Non-pigmented ciliary epithelial cell (primary cell): ENCODE results near the gene CCDC187.
"Not testable (repeated sequence)": the region's sequence is repeated elsewhere in the genome, so short reads cannot be mapped to it uniquely, and the experiment has no call there.

Source experiments
- DNase-seq: peaks from one replicate; pipeline ENCODE4 v3.0.0-alpha.2; 2010; ENCODE audit warnings: low read depth

CCDC187 gene

DNA sequence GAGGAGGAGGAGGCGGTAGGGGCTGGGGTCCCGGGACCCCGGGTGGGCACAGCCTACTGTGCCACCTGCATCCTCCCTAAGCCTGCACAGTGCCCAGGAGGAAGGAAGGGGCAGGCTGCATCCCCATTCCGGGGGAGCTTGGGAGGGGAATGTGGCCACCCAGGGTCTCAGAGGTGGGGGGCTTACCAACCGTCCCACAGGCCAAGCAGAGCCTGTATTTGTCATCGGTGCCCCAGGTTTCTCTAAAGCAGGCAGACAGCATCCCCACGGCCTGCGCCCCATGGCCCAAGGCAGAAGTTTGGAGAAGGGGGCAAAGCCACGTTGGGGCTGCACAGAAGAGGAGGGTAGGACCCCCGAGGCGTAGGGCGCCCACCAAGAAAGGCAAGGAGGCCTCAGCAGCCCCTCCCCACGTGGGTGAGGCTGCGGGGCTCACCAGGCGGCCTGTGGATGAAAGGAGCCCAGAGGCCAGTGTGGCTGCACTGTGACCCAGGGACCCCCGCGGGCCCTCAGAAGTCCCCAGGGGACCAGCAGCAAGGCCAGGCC is 22.9 kb upstream of the CCDC187 start:
- no peak for DNase-seq

DNA sequence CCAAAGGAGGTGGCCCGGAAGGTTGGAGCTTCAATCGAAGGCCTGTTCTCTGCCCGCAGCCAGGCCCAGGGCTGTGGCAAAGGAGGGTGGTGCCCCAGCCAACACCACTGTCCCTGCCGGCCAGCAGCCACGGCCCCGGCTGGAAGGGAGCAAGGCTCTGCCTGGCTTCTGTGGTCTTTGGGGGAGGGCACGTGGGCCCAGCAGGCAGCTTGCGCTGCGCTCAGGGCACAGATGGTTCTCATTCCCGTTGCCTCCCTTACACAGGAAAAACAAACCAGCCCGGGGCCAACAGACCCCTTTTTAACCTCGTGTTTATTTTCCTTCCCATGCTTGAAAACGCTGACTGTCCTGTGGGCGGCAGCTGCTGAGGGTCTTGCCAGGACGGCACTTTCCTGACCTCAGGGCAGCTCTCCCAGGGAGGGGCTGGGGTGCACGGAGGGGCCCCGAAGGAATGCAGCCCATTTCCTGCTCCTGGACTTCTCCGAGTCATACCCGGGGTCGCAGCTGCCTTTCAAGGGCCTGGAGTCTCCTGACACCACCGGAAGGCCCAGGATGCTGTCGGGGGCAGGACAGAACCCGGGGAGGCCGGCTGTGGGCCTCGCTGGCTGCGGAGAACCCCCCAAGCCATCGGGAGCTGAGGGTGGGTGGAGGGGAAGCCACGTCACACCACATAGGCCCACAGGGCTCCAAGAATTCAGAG is 22.3 kb upstream of the CCDC187 start:
- no peak for DNase-seq

DNA sequence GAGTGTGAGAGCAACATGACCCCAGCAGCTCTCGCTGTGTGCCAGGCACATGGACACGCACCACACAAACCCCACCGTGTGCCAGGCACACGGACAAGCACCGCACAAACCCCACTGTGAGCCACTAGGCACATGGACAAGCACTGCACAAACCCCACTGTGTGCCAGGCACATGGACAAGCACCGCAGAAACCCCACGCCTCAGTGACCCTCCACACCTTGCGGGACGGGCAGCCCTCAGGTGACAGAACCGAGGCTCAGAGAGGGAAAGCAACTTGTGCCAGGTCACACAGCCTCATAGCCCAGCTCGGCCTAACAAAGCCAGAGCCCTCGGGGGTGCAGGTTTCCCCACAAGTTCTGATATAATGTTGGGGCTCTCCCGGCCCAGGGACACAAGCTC is 21.5 kb upstream of the CCDC187 start:
- DNase-seq: no peak

DNA sequence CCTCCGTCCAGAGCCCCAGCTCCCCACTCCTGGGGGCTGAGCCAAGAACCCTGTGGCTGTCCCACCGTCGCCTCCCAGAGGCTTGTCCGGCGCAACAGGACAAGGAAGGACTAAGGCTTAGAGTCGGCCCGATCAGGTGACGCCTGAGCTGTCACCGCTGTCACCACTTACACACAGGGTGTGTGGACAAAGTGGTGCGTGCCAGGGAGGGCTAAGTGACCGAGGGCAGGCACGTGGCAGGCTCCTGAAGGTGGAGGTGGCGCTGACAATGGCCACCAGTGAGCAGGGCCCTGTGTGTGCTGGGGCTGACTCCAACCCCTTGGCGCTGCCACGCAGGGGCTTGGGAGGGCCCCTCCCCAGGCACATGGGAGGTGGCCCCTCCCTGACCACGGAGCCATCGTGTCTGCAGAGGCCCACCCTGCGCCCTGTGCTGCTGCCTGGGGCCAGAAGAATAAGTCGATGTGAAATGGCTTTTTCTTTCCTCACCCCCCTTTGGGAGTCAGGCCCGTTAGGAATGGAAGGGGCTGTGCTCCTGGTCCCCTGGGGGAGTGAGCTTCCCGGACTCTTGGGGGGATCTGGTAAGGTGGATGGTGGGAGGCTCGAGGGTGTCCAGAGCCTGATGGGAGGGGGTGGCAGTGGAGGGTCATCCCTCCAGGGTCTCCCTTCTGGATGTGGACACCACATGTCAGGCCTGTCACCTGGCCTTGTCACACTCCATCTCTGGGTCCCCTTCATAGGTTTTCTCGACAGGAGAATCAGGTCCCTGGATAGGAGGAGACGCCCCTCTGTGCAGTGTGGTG is 20.8 kb upstream of the CCDC187 start:
- no peak for DNase-seq

DNA sequence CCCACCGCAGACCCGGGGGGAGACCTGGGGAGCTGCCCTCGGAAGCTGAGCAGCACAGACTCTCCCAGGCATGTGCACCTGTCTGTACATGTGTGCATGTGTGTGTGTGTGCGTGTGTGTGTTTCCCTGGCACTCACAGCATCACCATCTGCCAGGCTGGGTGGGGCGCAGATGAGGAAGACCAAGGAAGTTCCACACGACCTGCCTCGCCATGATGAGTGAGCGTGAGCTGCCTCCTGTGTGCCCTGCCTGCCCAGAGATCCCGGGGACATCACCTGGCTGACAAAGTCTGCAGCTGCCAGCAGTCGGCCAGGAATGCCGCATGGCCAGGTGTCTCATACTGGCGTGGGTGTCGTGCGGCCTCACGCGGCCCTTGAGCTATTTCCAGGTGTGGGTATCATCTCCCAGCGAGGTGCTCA is 19.5 kb upstream of the CCDC187 start:
- no peak for DNase-seq

DNA sequence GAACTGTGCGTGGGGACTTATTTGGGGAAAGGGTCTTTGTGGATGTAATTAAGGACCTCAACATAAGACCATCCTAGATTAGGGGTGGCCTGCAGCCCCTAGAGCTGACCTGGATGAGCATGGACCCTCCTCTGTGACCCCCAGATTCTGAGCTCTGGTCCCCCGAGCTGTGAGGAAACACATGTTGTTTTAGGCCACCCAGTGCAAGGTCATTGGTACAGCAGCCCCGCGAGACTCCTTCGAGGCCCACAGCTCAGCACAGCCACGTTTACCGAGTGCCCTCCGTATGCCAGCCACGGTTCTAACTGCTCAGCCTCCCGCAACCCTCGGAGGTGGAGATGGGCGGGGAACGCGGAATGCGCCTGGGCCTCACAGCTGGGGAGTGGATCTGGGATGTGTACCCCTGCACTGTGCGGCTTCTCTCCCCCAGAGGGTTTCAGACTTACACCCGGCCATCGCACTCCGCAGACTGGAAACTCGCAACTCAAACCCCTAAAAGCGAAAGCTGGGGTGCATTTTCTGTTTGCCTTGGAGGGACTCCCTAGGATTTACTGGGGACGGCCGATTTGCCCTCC is 18.9 kb upstream of the CCDC187 start:
- DNase-seq: no peak

DNA sequence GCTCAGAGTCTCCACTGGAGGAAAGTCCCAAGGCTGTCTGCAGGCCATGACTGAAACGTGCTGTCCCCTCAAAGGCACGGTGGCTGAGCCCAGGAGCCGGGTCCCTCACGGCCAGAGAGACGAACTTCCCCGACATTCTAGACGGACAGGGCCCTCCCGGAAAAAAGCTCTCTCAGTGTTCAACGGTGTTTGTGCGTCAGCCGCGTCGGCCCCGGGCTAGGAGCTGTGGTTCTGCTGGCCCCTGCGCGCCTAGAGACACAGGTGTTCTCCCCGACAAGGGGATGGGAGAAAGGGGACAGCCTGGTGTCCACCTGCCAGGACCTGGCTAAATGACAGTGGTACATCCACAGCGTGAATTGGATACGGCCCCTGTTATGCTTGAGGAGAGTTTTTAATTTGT is 17.7 kb upstream of the CCDC187 start:
- DNase-seq: no peak

DNA sequence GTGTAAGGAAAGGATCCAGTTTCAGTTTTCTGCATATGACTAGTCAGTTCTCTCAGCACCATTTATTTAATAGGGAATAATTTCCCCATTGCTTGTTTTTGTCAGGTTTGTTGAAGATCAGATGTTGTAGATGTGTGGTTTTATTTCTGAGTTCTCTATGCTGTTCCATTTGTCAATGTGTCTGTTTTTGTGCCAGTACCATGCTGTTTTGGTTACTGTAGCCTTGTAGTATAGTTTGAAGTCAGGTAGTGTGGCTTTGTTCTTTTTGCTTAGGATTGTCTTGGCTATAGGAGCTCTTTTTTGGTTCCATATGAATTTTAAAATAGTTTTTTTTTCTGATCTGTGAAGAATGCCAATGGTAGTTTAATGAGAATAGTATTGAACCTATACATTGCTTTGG is 17.1 kb upstream of the CCDC187 start:
- not testable (repeated sequence) for DNase-seq

DNA sequence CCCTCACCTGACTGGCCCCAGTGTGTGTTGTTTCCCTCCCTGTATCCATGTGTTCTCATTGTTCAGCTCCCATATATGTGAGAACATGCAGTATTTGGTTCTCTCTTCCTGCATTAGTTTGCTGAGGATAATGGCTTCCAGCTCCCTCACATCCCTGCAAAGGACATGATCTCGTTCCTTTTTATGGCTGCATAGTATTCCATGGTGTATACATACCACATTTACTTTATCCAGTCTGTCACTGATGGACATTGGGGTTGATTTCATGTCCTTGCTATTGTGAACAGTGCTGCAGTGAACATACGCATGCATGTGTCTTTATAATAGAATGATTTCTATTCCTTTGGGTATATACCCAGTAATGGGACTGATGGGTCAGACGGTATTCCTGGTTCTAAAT is 16.1 kb upstream of the CCDC187 start:
- DNase-seq: not testable (repeated sequence)

DNA sequence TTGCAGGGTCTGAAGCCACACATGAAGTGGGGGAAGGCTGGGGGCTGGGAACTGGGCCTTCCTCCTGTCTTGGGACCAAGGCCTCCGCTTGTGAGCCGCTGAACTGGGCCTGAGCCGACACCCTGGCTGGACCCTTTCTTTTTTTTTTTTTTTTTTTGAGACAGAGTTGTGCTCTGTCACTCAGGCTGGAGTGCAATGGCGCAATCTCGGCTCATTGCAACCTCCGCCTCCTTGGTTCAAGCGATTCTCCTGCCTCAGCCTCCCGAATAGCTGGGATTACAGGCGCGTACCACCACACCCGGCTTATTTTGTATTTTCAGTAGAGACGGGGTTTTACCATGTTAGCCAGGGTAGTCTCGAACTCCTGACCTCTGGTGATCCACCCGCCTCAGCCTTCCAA is 15.3 kb upstream of the CCDC187 start:
- not testable (repeated sequence) for DNase-seq

DNA sequence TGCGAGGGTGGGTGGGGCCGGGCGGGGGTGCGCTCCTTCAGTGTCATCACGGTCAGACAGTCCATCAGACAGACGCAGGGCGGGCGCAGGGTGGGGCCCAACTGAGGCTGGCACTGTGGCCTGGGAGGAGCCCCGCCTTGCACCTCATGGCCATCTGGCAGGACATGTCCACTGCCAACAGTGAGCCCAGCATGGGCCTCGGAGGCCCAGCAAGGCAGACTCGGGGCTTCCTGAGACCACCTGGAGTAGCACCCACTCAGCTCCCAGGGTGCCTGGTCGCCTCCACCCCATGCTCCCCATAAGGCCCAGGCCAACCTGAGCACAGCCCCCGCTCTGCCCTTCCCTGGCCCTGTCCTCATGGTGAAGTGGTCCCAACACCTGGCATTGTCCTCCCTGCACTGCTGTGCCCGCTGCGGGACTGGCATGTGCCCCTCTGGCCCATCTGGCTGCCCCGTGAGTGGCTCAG is 14.9 kb upstream of the CCDC187 start:
- no peak for DNase-seq

DNA sequence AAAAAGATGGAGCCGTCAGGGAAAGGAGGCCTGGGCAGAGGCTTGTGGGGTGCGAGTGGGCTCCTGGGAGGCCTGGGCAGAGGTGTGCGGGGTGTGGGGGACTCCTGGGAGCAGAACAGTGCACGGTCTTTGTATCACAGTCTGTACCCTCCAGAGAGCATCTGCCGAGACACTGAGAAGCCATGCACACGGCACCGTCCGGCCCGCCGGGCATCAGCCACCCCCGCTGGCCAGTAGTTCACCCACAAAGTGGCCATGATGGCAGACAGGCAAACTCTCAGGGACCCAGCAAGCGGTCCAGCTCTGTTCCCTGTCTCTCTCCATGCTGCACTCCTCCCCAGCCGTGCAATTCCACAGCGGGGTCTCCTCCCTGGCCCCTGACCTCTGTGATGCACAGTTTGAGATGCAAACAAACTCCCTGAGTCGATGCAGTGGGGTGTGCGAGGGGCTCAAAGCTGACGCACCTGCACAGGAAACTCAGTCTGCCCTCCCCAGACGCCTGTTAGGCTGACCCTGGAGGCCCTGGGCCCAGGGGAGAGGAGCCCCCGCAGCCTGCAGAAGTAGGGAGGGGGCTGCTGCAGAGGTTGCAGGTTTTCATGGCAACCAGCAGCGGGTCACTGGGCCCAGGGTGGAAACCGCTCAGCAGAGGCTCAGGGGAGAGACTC is 14.3 kb upstream of the CCDC187 start:
- DNase-seq: no peak

DNA sequence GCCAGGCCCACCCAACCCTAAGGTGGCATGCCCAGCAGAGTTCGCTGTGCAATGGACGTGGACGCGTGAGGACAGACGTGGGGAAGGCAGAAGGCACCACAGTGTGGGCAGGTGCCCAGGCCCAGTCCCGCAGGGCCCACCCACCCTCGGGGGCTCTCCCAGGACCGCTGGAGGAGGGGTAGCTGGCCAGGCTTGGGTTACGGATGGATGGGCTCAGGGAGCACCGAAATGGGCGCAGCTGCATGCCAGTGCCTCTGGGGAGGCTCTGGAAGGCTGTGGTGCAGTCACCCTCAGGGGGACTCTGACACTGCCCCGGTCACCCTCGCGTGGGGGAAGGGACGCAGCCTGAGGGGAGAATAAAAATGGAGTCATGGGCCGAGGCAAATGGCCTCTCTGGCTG is 13.8 kb upstream of the CCDC187 start:
- no peak for DNase-seq

DNA sequence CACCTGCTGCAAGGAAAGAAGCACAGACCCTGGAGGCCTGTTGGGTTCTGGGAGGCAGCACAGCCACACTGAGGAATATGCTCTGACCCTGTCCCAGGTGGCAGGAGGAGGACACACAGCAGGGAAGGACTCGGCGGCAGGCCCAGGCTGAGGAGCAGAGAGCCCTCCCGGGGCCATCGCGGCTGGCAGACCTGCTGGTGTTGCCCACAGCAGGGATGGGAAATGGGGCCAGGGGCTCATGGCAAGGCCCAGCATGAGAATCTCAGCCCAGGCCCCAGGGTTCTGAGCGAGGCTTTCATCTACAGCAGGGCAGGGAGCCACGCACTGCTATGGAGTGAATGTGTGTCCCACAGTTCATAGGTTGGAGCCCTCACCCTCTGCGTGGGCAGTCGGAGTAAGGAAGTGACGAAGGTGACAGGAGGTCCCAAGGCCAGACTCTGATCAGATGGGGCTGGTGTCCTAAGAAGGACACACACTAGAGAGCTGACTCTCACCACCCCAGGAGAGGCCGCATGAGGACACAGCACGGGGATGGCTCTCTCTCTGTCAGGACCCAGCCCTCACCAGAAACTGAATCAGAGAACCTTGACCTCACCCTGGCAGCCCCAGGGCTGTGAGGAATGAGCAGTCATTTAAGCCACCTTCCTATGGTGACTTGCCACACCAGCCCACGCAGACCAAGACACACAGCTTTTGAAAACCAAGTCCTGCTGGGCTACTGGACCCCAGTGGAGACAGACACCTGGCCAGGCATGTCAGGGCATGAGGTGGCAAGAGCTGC is 13.2 kb upstream of the CCDC187 start:
- DNase-seq: no peak

DNA sequence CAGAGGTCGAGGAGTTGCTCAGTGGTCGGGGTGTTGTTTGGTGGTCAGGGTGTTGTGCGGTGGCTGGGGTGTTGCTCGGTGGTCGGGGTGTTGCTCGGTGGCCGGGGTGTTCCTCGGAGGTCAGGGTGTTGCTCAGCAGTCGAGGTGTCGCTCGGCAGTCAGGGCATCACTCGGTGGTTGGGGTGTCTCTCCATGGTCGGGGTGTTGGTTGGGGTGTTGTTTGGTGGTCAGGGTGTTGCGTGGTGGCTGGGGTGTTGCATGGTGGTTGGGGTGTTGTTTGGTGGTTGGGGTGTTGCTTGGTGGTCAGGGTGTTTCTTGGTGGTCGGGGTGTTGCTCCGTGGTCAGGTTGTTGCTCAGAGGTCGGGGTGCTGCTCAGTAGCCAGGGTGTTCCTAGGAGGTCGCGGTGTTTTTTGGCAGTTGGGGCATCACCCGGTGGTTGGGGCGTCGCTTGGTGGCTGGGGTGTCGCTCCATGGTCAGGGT is 12.4 kb upstream of the CCDC187 start:
- DNase-seq: no peak

DNA sequence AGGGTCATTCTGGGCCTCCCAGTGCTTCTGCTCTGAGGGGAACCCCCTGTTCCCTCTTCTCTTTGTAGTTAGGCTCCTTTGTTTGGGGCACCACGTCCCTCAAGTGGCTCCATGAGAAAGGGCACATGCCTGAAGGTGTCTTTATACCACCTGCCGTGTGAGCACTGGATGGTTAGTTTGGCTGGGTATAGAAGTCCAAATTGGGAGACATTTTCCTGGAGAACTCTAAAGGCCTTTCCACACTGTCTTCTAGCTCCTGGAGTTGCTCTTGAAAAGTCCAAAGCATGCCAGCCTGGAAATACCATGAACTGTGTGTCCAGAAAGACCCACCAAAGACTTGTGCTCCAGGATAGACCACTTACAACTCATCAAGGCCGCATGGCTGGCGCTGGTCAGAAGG is 11.1 kb upstream of the CCDC187 start:
- DNase-seq: no peak

DNA sequence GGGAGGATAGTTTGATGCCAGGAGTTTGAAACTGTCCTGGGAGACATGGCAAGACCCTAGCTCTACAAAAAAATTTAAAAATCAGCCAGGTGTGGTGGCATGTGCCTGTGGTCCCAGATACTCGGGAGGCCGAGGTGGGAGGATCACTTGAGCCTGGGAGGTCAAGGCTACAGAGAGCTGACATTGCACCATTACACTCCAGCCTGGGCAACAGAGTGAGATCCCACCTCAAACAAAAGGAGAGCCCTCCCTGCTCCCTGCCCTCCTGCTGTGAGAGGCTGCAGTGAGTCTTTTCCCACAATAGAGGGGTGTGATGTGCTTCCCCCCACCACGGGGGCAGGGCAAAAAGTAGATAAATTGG is 10.1 kb upstream of the CCDC187 start:
- no peak for DNase-seq

DNA sequence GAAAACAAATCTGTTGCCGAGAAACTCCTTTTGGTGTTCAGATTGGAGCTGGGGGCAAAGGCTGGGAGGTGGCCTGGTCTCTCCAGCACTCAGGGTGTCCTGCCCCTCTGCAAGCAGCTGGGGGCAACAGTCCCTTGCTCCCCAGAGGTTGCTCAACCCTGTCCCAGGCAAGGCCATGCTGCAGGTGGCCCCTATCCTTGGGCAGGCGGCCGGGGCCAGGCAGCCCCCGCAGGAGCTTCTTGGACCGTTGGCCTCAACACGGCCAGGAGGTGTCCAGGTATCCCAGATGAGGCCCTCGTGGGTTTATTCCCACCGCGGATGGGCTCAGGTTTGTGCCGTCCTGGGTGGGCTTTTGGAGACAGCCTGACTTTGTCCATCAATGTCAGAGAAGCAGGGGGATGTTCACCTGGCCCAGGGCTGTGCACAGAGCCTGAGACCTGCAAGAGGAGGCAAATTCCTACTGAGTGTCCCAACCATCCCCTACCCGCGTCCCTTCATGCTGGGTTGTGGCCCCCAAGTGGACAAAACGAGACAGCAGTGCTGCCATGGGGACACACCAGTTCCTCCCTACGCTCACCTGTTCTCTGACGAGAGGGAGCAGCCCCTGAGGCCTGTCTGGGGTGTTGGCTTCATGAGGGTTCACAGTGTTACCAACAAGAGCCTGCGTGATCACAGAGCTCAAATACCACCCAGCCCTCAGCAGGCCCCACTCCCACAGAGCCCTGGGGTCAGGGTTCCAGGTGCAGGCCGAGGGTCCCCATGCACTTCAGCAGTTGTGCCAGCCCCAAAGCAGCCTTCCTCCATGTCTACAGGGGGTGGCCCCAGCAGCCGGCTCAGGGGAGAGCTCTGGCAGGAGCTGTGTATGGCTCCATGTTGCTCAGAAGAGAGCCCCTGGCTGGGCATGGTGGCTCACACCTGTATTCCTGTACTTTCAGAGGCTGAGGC is 9.5 kb upstream of the CCDC187 start:
- no peak for DNase-seq

DNA sequence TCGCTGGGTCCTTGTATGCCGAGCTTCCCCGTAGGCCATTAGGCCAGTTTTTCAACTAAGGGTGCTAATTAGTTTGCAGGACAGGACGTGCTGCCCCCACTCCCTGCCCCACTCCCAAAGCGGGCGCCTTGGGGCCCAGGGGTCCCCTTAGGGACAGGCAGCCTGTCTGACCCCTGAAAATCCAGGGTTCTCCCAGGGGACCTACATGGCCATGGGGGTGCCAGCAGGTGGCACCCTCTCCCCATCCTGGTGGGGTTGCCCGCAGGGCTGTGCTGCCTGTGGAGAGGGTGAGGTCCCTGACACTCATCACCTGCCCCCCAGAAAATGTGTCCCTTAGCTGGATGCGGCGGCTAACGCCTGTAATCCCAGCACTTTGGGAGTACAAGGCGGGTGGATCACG is 8.5 kb upstream of the CCDC187 start:
- no peak for DNase-seq

DNA sequence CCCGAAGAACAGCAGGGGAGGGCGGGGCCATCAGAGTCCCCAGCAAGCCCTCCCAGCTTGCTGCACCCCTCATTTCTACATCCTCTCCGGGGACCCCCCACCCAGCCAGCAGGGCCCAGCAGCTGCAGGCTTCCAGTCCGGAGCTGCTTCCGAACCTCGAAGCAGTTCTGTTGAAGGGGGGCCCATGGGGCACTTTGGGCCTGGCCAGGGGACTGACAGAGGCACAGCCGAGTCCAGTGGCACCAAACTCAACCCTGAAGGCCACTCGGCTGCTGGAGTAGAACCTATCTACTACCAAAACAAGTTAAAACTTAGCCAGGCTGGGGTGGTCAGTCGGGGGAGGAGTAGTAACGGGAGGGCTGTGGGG is 8.1 kb upstream of the CCDC187 start:
- no peak for DNase-seq
